T-helper 17 cell (primary cell): ENCODE measurements around the gene RHBDL1. TPM values are rescaled to one million over a fixed set of nuclear protein-coding genes. Genes with fewer than 3 reads are reported as not detected.

Experiments
- ATAC-seq: fragments of 150-1000 bp; cut with Tn5 transposase; 2 replicates; pipeline ENCODE4 v1.10.0; 2021; ENCODE audit warnings: mild to moderate bottlenecking, moderate library complexity
- DNase-seq, 3 donors: peaks; one replicate each; pipeline versions ENCODE4 v3.0.0 to v3.0.0-alpha.2; 2020 to 2021
- H3K9me3 ChIP-seq: one replicate; pipeline ENCODE4 v1.7.0; 2013; ENCODE audit warnings: low read length, mild to moderate bottlenecking; ENCODE audit not compliant: control insufficient read depth, poor library complexity, severe bottlenecking
- H3K27ac Mint-ChIP-seq: one replicate; pipeline ENCODE4 v1.8.0; 2022; ENCODE audit warnings: mild to moderate bottlenecking, moderate library complexity, mixed read lengths
- H3K27me3 Mint-ChIP-seq: one replicate; pipeline ENCODE4 v1.8.0; 2022; ENCODE audit warnings: mixed read lengths
- H3K36me3 Mint-ChIP-seq: one replicate; pipeline ENCODE4 v1.8.0; 2022; ENCODE audit warnings: low read depth, mixed read lengths
- H3K4me1 Mint-ChIP-seq: one replicate; pipeline ENCODE4 v1.8.0; 2022; ENCODE audit warnings: mild to moderate bottlenecking, mixed read lengths
- H3K4me3 Mint-ChIP-seq: one replicate; pipeline ENCODE4 v1.8.0; 2022; ENCODE audit warnings: mild to moderate bottlenecking, moderate library complexity, mixed read lengths
- total RNA-seq, 4 donors: library from RNA in 2 of 4; stranded (reverse) in 2 of 4; gene quantifications; one replicate each; pipeline ENCODE4 v1.2.3 and lab custom pipeline; 2022 to 2026

RHBDL1 gene
- total RNA-seq, 2 donors from 2014 or later = 5.7 to 5.9 TPM

DNA sequence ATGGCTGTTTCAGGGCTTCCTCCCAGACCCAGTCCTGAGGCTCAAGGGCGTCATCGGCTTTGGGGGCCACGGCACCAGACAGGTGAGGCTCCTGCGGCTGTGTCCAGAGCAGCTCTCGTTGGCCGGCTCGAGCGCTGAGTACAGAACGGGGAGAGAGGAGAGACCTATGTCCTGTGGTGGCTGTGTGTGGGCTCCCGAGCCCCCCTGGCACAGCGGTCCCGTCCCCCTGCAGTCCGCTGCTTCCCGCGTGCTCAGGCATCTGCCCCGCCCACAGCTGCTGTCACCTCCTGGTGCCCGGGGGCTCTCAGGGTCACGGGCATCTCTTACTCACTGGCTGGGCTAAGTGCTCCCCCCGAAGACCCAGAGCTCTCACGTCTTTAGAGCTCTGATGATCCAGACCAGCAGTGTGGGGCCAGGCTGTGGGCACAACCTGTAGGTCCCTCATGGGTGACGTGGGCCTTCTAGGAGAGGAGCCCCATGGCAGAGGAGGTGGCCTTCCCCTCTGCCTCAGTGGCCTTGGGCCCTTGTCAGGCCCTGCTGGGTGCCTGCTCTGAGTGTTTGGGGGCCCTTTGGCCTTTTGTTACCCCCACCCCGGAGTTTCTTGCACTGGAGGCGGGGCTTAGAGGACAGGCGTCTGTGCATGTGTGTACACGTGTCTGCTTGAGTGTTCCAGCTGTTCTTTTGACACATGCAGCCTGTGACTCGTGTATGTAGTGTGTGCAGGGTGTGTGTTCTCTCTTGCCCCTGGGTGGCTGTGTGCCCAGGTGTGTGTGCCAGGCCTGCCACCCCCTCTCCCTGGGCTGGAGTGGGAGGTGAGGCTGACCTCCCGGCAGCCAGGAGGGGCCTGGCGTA, 22.8 kb upstream of the RHBDL1 start:
- H3K9me3 ChIP-seq = no peaks in the 10 kb centered on the region
- no peak for ATAC-seq
- H3K36me3 Mint-ChIP-seq = no peaks in the 10 kb centered on the region
- H3K27me3 Mint-ChIP-seq = no peaks in the 10 kb centered on the region
- H3K4me3 Mint-ChIP-seq = peak overlapping the region; percentile 31
- no peak for DNase-seq
- no peak overlapping the region for H3K27ac Mint-ChIP-seq
- H3K4me1 Mint-ChIP-seq = peaks cover 5% of the 10 kb centered on the region

DNA sequence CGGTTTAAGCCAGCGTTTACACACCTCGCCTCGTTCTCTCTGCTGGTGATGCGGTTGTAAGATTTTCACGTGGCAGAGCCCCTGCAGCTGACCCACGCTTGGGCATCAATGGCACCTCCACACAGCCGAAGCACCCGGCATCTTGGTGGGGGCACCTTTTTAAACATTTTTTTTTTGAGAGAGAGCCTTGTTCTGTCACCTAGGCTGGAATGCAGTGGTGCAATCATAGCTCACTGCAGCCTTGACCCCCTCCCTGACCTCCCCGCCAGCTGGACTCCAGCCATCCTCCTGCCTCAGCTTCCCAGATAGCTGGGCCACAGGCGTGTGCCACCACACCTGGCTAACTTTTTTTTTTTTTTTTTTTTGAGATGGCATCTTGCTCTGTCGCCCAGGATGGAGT, 21.4 kb upstream of the RHBDL1 start:
- Mint-ChIP-seq H3K36me3 (no peaks in the 10 kb centered on the region), H3K4me3 (no peak overlapping the region), H3K4me1 (no peaks in the 10 kb centered on the region), H3K27me3 (no peaks in the 10 kb centered on the region), H3K27ac (no peak overlapping the region)
- no peak for ATAC-seq
- no peaks in the 10 kb centered on the region for H3K9me3 ChIP-seq
- no peak for DNase-seq

DNA sequence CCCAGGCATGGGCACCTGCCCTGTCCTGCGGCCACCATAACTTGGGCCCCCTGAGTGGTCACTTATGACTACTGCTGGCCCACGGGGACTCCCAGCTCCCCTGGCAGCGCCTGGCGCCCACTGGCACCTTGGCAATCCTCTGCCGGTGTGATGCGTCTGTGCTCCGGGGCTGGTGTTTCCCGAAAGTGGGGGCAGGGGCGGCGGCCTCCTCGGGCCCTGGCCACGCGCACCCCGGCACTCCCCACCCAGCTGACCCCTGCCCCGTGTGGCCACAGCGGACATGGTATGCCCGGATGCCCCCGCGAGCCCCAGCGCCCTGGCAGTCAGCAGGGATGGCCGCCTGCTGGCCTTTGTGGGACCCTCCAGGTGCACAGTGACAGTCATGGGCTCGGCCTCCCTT, 18.0 kb upstream of the RHBDL1 start:
- H3K27ac Mint-ChIP-seq = no peak overlapping the region
- H3K27me3 Mint-ChIP-seq = no peaks in the 10 kb centered on the region
- peaks cover 5% of the 10 kb centered on the region for H3K4me1 Mint-ChIP-seq
- ATAC-seq (no peak), DNase-seq (no peak)
- no peak overlapping the region for H3K4me3 Mint-ChIP-seq
- H3K9me3 ChIP-seq = no peaks in the 10 kb centered on the region
- no peaks in the 10 kb centered on the region for H3K36me3 Mint-ChIP-seq

DNA sequence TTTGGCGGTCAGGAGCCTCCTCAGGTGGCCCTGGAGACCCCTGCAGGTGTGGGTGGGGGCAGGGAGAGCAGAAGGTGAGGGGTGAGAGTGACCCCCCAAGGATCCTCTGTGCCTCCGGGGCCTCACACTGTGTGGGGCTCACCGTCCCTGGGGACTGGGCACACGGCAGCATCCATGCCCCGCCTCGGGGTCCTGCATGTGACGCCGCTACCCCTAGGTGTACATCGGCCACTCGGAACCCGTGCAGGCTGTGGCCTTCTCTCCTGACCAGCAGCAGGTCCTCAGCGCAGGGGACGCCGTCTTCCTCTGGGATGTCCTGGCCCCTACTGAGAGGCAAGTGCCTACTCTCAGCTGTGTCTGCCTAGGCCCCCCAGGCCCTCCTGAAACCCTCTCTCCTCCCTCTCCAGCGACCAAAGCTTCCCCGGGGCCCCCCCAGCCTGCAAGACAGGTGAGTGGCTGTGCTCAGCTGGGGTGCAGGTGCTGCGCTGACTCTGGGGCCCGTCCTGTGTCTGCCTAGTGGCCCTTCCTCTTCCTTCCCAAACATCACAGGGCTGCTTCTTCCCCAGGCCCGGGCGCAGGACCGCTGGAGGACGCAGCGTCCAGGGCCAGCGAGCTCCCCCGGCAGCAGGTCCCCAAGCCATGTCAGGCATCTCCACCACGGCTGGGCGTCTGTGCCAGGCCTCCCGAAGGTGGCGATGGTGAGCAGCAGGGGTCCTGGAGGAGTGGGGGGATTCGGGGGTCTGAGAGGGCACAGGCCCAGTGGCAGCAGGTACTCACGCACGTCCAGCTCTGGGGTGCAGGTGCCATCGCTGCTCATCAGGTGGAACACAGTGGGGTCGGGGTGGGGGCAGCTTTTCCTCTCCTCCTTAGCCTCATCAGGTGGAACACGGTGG, 16.5 kb upstream of the RHBDL1 start:
- peaks cover 5% of the 10 kb centered on the region for H3K4me1 Mint-ChIP-seq
- H3K36me3 Mint-ChIP-seq = no peaks in the 10 kb centered on the region
- no peaks in the 10 kb centered on the region for H3K9me3 ChIP-seq
- H3K27ac Mint-ChIP-seq = no peak overlapping the region
- ATAC-seq = no peak
- H3K4me3 Mint-ChIP-seq = no peak overlapping the region
- H3K27me3 Mint-ChIP-seq = no peaks in the 10 kb centered on the region
- no peak for DNase-seq

DNA sequence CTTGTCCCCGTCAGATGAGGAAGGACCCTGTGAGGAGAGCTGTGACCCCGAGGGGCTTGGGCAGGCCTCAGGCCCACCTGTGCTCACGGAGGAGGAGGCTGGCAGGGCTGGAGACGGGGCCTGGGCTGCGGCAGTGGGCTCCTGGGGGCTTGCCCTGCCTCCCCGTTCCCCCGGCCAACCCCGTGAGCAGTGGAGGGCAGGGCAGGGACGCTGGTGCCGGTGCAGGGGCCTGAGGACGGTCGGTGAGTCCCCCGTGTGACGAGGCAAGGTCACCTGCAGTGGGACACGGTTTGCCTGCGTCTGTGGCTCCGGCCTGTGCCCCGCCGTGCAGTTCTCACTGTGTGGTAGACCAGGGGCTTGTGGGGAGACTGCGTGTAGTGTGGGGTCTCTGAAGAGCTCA, 15.9 kb upstream of the RHBDL1 start:
- no peak overlapping the region for H3K27ac Mint-ChIP-seq
- H3K9me3 ChIP-seq = no peaks in the 10 kb centered on the region
- ATAC-seq (no peak), DNase-seq (no peak)
- no peaks in the 10 kb centered on the region for H3K36me3 Mint-ChIP-seq
- no peak overlapping the region for H3K4me3 Mint-ChIP-seq
- H3K27me3 Mint-ChIP-seq = no peaks in the 10 kb centered on the region
- peaks cover 5% of the 10 kb centered on the region for H3K4me1 Mint-ChIP-seq

DNA sequence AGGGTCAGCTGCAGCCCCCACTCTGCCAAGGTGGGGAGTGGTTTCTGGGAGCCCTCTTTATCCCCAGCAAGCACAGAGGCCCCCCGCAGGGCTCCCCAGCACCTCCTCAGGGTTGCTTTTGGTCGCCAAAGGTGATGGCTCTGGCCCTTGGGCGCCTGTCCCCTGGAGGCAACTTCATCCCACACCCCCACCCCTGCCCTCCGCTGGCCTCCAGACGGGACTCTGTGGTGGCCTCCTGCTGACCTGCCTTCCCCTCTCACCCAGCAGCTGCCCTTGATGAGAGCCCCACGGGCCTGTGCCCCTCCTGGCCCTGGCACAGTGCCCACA, 15.4 kb upstream of the RHBDL1 start:
- no peaks in the 10 kb centered on the region for H3K36me3 Mint-ChIP-seq
- H3K4me3 Mint-ChIP-seq = no peak overlapping the region
- no peaks in the 10 kb centered on the region for H3K9me3 ChIP-seq
- H3K27ac Mint-ChIP-seq = no peak overlapping the region
- H3K27me3 Mint-ChIP-seq = no peaks in the 10 kb centered on the region
- no peak for DNase-seq
- peaks cover 5% of the 10 kb centered on the region for H3K4me1 Mint-ChIP-seq
- ATAC-seq = peak; percentile 4

DNA sequence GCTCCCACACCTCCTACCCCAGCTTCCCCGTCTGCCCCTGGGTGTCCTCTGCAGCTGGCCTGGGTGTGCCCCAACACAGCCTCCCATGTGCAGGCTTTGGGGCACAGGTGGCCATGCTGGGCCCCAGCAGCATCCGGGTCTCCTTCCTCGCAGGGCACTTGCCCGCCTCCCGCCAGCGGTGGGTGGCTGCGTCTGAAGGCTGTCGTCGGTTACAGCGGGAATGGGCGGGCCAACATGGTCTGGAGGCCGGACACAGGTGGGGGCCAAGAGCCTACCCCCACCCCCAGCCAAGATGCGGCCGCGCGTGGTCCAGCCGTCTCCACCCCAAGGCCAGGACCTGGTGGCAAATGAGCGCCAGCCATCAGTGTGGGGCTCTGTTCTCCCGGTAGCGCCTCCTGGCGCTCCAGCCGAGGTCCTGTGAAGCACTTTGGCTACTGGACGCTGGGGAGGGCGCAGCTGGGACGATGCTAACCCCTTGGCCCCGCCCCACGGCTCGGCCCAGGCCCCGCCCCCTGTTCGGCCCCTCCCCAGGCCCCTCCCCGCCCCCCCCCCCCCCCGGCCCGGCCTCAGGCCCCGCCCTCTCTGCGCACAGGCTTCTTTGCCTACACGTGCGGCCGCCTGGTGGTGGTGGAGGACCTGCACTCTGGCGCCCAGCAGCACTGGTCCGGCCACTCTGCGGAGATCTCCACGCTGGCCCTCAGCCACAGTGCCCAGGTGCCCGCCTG, 14.8 kb upstream of the RHBDL1 start:
- Mint-ChIP-seq H3K27ac (no peak overlapping the region), H3K27me3 (no peaks in the 10 kb centered on the region), H3K36me3 (no peaks in the 10 kb centered on the region), H3K4me1 (peaks cover 5% of the 10 kb centered on the region), H3K4me3 (no peak overlapping the region)
- ATAC-seq = peak; percentile 79
- no peaks in the 10 kb centered on the region for H3K9me3 ChIP-seq
- DNase-seq = peak; percentile 60 to 70 (median 65)

DNA sequence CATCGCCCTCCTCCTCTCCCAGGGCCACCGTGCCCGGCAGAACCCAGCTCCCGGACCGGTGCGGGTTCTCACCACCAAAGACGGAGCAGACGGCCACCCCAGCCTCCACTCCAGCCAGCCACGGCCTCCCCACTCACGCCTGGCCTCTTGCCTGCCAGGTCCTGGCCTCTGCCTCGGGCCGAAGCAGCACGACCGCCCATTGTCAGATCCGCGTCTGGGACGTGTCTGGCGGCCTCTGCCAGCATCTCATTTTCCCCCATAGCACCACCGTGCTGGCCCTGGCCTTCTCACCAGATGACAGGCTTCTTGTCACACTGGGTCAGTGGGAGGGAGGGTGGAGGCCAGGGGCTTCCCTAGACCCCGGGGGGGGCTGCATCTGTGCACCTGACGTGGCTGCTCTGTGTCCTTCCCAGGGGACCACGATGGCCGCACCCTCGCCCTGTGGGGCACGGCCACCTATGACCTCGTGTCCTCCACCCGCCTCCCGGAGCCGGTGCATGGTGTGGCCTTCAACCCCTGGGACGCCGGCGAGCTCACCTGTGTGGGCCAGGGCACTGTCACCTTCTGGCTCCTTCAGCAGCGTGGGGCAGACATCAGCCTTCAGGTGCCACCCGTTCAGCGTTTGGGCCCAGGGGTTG, 14.2 kb upstream of the RHBDL1 start:
- Mint-ChIP-seq H3K4me1 (peaks cover 5% of the 10 kb centered on the region), H3K27ac (no peak overlapping the region)
- ATAC-seq = no peak

DNA sequence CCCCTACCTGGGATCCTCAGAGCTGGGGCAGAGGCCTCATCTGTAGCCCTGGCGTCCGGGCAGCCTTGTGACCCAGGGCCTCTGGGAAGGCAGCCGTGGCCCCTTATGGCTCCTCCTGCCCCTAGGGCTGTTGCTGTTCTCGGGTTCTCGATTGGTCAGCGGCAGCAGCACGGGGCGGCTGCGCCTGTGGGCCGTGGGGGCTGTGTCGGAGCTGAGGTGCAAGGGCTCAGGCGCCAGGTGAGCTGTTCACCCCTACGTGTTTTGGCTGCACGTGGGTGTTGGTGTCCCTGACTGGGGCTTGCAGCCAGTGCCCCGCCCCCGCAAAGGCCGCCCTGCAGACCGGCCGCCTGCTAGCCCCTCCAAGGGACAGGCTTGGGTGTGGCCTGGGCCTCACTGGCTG, 13.4 kb upstream of the RHBDL1 start:
- peaks cover 5% of the 10 kb centered on the region for H3K4me1 Mint-ChIP-seq
- no peak overlapping the region for H3K4me3 Mint-ChIP-seq
- no peaks in the 10 kb centered on the region for H3K27me3 Mint-ChIP-seq
- no peaks in the 10 kb centered on the region for H3K36me3 Mint-ChIP-seq
- H3K9me3 ChIP-seq = no peaks in the 10 kb centered on the region
- ATAC-seq = no peak
- DNase-seq = no peak
- H3K27ac Mint-ChIP-seq = no peak overlapping the region

More for the DNA sequence above, 14.2 kb upstream of the RHBDL1 start:
- H3K27me3 Mint-ChIP-seq = no peaks in the 10 kb centered on the region
- no peak for DNase-seq
- H3K9me3 ChIP-seq = no peaks in the 10 kb centered on the region
- no peak overlapping the region for H3K4me3 Mint-ChIP-seq
- no peaks in the 10 kb centered on the region for H3K36me3 Mint-ChIP-seq

DNA sequence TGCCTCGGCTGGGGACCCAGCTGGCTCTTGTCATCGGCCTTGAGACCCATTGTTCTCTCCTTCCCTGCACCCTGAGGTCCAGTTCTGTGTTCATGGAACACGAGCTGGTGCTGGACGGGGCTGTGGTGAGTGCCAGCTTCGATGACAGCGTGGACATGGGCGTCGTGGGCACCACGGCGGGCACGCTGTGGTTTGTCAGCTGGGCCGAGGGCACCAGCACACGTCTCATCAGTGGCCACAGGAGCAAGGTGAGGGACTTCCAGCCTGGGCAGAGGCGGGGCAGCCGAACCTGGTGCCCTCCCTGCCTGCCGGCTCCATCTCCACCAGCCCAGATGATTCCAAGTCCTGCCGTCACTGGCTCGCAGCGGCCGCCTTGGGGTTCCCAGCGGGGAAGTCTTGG, 12.9 kb upstream of the RHBDL1 start:
- ATAC-seq (no peak), DNase-seq (no peak)
- H3K4me1 Mint-ChIP-seq = peaks cover 5% of the 10 kb centered on the region
- H3K36me3 Mint-ChIP-seq = no peaks in the 10 kb centered on the region
- H3K9me3 ChIP-seq = no peaks in the 10 kb centered on the region
- no peak overlapping the region for H3K27ac Mint-ChIP-seq
- no peaks in the 10 kb centered on the region for H3K27me3 Mint-ChIP-seq
- H3K4me3 Mint-ChIP-seq = no peak overlapping the region

DNA sequence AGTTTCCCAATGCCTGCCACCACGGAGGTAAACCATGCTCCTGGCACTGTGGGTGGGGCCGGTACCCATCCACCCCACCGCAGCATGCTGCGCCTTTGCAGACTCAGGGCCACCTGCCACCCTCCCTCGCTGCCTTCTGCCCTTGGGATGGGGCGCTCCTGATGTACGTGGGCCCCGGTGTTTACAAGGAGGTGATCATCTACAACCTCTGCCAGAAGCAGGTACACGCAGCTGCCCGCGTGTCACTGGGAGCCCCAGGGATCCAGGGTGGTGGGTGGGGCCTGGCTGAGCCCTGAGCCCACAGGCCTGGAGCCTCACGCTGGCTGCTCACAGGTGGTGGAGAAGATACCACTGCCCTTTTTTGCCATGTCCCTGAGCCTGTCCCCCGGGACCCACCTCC, 8.9 kb upstream of the RHBDL1 start:
- no peak overlapping the region for H3K27ac Mint-ChIP-seq
- ATAC-seq (no peak), DNase-seq (no peak)
- H3K9me3 ChIP-seq = no peaks in the 10 kb centered on the region
- peaks cover 7% of the 10 kb centered on the region for H3K4me1 Mint-ChIP-seq
- no peaks in the 10 kb centered on the region for H3K27me3 Mint-ChIP-seq
- no peaks in the 10 kb centered on the region for H3K36me3 Mint-ChIP-seq
- no peak overlapping the region for H3K4me3 Mint-ChIP-seq

DNA sequence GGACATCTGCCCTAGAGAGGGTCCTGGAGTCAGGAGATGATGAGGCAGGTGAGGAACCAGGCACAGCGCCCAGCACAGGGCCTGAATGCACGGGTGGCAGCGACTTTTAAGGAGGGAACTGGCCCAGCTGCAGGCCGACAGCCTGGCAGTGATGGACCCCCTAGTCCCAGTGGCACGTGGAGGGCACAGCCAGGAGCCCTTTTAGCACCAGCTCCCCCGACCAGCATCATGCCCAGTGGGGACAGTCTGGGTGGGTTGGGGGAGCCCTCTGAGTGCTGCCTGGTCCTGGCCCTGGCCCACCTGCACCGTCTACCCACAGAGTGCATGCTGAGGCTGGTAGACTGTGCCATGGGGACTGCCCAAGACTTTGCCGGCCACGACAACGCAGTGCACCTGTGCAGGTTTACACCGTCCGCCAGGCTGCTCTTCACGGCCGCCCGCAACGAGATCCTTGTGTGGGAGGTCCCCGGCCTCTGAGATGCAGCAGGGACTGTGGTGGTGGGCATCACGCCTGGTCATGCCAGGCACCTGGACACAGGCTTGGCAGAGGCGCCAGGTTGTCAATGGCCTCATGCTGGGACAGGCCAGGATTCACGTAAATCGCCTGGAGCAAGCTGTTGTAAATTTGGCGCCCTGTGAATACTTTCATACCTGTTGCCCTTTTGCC, 8.2 kb upstream of the RHBDL1 start:
- no peaks in the 10 kb centered on the region for H3K9me3 ChIP-seq
- Mint-ChIP-seq H3K27ac (peak overlapping the region; percentile 73), H3K4me1 (peaks cover 7% of the 10 kb centered on the region), H3K27me3 (no peaks in the 10 kb centered on the region), H3K36me3 (no peaks in the 10 kb centered on the region), H3K4me3 (peak overlapping the region; percentile 83)
- no peak for DNase-seq
- no peak for ATAC-seq
